ENCODE results near the gene TEX9. TPM values are rescaled to one million over a fixed set of nuclear protein-coding genes. Genes with fewer than 3 reads are reported as not detected.

Gene TEX9
- total and polyA plus RNA-seq, 7 donors = 3.0 to 10.7 (median 5.7) TPM

DNA sequence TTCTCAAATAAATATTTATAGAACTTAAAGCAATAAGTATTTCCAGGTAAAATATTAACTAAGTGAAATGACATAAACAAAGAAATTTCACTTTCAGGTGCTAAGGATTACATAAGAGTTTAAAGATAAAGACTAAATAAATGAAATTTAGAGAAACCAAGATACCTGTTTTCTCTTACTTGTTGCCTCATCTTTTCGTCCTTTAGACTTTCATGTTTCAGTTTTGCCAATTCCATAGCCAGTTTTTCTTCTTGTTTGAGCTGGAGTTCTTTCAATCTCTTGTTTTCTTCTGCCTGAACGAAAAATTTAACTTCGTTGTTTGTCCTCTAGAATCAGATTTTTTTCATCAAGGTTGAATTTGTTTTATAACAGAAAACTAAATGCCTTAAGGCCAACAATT, 91.0 kb downstream of the TEX9 start:
- Histone ChIP-seq H3K27ac (no peak overlapping the region), H3K27me3 (no peaks in the 10 kb centered on the region), H3K4me1 (no peaks in the 10 kb centered on the region), H3K4me3 (no peak overlapping the region), H3K36me3 (no peaks in the 10 kb centered on the region), H3K9me3 (no peaks in the 10 kb centered on the region)
- TF ChIP-seq POLR2A (IDR thresholded peaks at IDR 0.05) (no peak), POLR2AphosphoS5 (IDR thresholded peaks at IDR 0.05) (no peak)
- DNase-seq = no peak
- intact Hi-C loops (cut with DNase I) = no loop called here
- WGBS, 2 donors = 90% methylated on average over 3 of the region's 3 CpGs

DNA sequence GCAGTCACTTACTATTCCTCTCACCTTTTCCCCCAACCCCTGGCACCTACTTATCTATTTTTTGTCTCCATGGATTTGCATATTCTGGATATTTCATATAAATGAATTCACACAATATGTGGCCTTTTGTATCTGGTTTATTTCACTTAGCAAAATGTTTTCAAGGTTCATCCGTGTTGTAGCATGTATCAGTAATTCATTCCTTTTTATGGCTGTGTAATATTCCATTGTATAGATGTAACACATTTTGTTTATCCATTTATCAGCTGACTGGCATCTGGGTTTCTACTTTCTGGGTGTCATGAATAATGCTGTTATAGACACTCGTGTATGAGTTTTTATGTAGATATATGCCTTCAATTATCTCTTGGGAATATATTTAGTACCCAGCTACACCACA, 93.9 kb downstream of the TEX9 start:
- 91 to 95% methylated on average over 2 of the region's 2 CpGs for WGBS, 2 donors
- no peak for DNase-seq
- H3K4me3 ChIP-seq = no peak overlapping the region
- no peaks in the 10 kb centered on the region for H3K36me3 ChIP-seq
- no peak overlapping the region for H3K27ac ChIP-seq
- TF ChIP-seq EP300 (IDR thresholded peaks at IDR 0.05) = no peak
- no peaks in the 10 kb centered on the region for H3K4me1 ChIP-seq
- no peaks in the 10 kb centered on the region for H3K27me3 ChIP-seq
- intact Hi-C loops (cut with DNase I) = no loop called here
- no peaks in the 10 kb centered on the region for H3K9me3 ChIP-seq

GRCh38 chr15:56460071-56460470, 94.8 kb downstream of the TEX9 start:
- DNase-seq = no peak
- Histone ChIP-seq H3K36me3 (no peaks in the 10 kb centered on the region), H3K27me3 (no peaks in the 10 kb centered on the region), H3K4me3 (no peak overlapping the region), H3K4me1 (peaks cover 0 to 7% (median 2%) of the 10 kb centered on the region in 4 donors), H3K27ac (no peak overlapping the region), H3K9me3 (no peaks in the 10 kb centered on the region)
- TF ChIP-seq EP300 (IDR thresholded peaks at IDR 0.05) (no peak), POLR2AphosphoS5 (IDR thresholded peaks at IDR 0.05) (no peak), CTCF (IDR thresholded peaks at IDR 0.05) (no peak), POLR2A (IDR thresholded peaks at IDR 0.05) (no peak)
- intact Hi-C loops (cut with DNase I) = no loop called here
- WGBS, 2 donors = 16 to 51% methylated on average over 1 of the region's 1 CpG

GRCh38 chr15:56460947-56461346, 95.7 kb downstream of the TEX9 start:
- H3K27ac ChIP-seq = no peak overlapping the region
- 94 to 96% methylated on average over 2 of the region's 2 CpGs for whole genome bisulfite sequencing, 2 donors
- no peaks in the 10 kb centered on the region for H3K27me3 ChIP-seq
- no peaks in the 10 kb centered on the region for H3K9me3 ChIP-seq
- H3K36me3 ChIP-seq = no peaks in the 10 kb centered on the region
- DNase-seq = no peak
- TF ChIP-seq EP300 (IDR thresholded peaks at IDR 0.05) (no peak), POLR2A (IDR thresholded peaks at IDR 0.05) (no peak), CTCF (IDR thresholded peaks at IDR 0.05) (no peak)
- H3K4me3 ChIP-seq = no peak overlapping the region
- peaks cover 0 to 14% (median 5%) of the 10 kb centered on the region in 4 donors for H3K4me1 ChIP-seq
- intact Hi-C loops (cut with DNase I) = no loop called here

DNA sequence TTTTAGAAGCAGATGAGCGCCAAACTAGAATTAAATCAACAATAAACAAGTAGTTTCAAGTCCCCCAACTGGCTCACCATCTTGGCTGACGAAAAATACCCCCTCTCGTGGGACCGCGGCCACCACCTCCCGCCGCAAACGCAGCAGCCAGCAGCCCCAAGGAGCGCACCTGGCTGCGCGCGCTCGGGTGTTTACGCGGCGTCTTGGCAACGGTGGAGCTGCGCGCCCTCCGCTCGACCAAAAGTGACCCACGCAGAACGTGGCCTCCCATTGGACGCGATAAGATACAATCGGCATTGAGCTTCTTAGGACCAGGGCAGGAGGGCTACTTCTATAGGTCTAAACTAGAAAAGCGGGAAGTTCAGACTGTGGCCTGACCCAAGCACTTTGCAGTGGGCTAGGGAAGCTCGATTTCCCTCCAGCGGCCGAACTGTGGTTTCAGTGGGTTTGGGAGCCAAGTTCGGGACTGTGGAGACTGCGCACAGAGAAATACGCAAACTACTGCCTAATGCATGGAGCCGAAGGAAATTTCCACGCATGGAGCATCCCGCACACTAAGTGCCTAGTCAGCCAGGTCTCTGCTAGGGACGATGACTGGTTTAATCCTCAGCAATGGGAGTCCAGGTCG, 99.8 kb downstream of the TEX9 start, which contains the start of gene MNS1:
Gene MNS1, minus strand, starts transcription at position 245 of the 628 bp plus-strand sequence. Its CDS starts 165 bp downstream, at position 80.
- no peak within 1 kb of the TSS for H3K27ac ChIP-seq
- intact Hi-C loops (cut with DNase I) = no loop called here
- 2 to 3% methylated on average over 38 of the region's 38 CpGs for WGBS, 2 donors
- H3K9me3 ChIP-seq = no peaks in the 10 kb centered on the region
- H3K36me3 ChIP-seq = no peaks in the 10 kb centered on the region
- H3K4me1 ChIP-seq = peaks cover 0 to 14% (median 5%) of the 10 kb centered on the region in 4 donors
- H3K4me3 ChIP-seq = peak within 1 kb of the TSS; percentile 50 to 68 (median 56)
- peak; percentile 94 for DNase-seq
- H3K27me3 ChIP-seq = no peaks in the 10 kb centered on the region
- TF ChIP-seq POLR2AphosphoS5 (IDR thresholded peaks at IDR 0.05) (peak in 2 of 4 donors; percentile 36 to 69), POLR2A (IDR thresholded peaks at IDR 0.05) (no peak), CTCF (IDR thresholded peaks at IDR 0.05) (no peak), EP300 (IDR thresholded peaks at IDR 0.05) (no peak)

- no peaks in the 10 kb centered on the region for H3K27me3 ChIP-seq
- intact Hi-C loops (cut with DNase I) = no loop called here
- H3K4me1 ChIP-seq = peaks cover 0 to 14% (median 5%) of the 10 kb centered on the region in 4 donors
- TF ChIP-seq POLR2AphosphoS5 (IDR thresholded peaks at IDR 0.05) (no peak), EP300 (IDR thresholded peaks at IDR 0.05) (no peak), CTCF (IDR thresholded peaks at IDR 0.05) (no peak), POLR2A (IDR thresholded peaks at IDR 0.05) (no peak)
- DNase-seq = no peak
- no peak overlapping the region for H3K27ac ChIP-seq
- H3K4me3 ChIP-seq = no peak overlapping the region
- H3K36me3 ChIP-seq = no peaks in the 10 kb centered on the region
- WGBS, 2 donors = 65 to 77% methylated on average over 3 of the region's 3 CpGs
- no peaks in the 10 kb centered on the region for H3K9me3 ChIP-seq
These were observed 102.4 kb downstream of the TEX9 start for GRCh38 chr15:56467616-56468015.
